ENCODE results near the gene SOX18. TPM values are rescaled to one million over a fixed set of nuclear protein-coding genes. Genes with fewer than 3 reads are reported as not detected.

Gene SOX18
- total and polyA plus RNA-seq, 2 of the 13 experiments (the other 11 are each of a cell fraction or from before 2014, with no cell fraction given): 1.6 to 1.9 TPM

DNA sequence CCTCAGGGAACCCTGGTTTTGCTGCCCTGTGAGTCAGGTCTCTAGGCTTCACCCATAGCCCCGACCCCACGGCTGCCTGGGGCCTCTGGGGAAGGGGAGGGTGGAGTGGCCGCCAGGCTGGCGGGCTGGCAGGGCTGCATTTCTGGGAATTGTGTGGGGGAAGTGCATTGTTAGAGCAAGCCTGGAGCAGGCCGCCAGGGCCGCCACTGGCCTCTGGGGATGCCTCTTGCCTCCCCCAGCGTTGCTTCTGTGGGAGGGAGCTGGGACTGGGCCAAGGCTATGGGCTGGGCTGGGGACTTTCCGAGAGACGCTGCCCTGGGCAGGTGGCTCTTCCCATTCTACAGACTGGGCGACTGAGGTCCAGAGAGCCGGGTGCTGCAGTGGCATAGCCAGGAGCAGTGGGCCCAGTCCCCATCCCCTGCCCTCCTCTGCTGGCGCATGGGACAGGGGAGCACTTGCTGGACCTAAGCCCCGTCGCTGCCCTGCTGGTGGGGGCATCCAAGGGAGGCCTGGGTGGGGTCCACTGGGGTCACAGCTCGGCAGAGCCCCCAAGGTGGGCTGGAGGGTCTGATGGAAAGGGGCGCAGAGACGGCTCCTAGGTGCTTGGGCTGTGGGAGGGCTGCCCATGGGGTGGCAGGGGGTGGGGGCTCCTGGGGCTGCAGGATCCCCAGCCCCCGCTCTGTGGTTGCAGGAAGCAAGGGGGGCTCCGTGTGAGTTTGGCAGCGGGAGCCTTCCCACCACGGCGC lies 6.6 kb upstream of the SOX18 start (continued):
- TF ChIP-seq, protein P1, sequence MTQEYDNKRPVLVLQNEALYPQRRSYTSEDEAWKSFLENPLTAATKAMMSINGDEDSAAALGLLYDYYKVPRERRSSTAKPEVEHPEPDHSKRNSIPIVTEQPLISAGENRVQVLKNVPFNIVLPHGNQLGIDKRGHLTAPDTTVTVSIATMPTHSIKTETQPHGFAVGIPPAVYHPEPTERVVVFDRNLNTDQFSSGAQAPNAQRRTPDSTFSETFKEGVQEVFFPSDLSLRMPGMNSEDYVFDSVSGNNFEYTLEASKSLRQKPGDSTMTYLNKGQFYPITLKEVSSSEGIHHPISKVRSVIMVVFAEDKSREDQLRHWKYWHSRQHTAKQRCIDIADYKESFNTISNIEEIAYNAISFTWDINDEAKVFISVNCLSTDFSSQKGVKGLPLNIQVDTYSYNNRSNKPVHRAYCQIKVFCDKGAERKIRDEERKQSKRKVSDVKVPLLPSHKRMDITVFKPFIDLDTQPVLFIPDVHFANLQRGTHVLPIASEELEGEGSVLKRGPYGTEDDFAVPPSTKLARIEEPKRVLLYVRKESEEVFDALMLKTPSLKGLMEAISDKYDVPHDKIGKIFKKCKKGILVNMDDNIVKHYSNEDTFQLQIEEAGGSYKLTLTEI (CRISPR knock-in tag; conservative IDR thresholded peaks at IDR 0.05): no peak
- TF ChIP-seq KDM1A (CRISPR knock-in tag; IDR thresholded peaks at IDR 0.05) (peak; percentile 100), NR2F1 (CRISPR knock-in tag; IDR thresholded peaks at IDR 0.05) (0 out of 4 replicates have a peak, but pooled peaks of 1 of the 2 experiments have one; percentile 21), ZFP36 (IDR thresholded peaks at IDR 0.05; ENCODE audit: borderline replicate concordance, low read depth, low read length, partially characterized antibody) (no peak), JUNB (CRISPR knock-in tag; IDR thresholded peaks at IDR 0.05; ENCODE audit: borderline replicate concordance) (no peak), BORCS8-MEF2B (CRISPR knock-in tag; IDR thresholded peaks at IDR 0.05) (no peak; the same call in 1 of the 2 replicates), ZMYM2 (CRISPR knock-in tag; IDR thresholded peaks at IDR 0.05) (peak; percentile 85), MYNN (CRISPR knock-in tag; IDR thresholded peaks at IDR 0.05; ENCODE audit: low read depth) (no peak), RXRA (CRISPR knock-in tag; IDR thresholded peaks at IDR 0.05) (peak; percentile 78; the same call in 1 of the 2 replicates), ZFP41 (CRISPR knock-in tag; IDR thresholded peaks at IDR 0.05; ENCODE audit: borderline replicate concordance) (peak; percentile 94), RXRB (CRISPR knock-in tag; IDR thresholded peaks at IDR 0.05; ENCODE audit: borderline replicate concordance) (peak; percentile 61), CEBPB (IDR thresholded peaks at IDR 0.05; ENCODE audit: borderline replicate concordance, low read depth, low read length) (no peak), ZKSCAN8 (CRISPR knock-in tag; IDR thresholded peaks at IDR 0.05; ENCODE audit: borderline replicate concordance) (peak; percentile 73), ISL2 (CRISPR knock-in tag; IDR thresholded peaks at IDR 0.05) (no peak; the same call in 1 of the 2 replicates), RFX5 (IDR thresholded peaks at IDR 0.05; ENCODE audit: low read depth, low read length) (no peak), ZNF790 (CRISPR knock-in tag; IDR thresholded peaks at IDR 0.05; ENCODE audit: borderline replicate concordance) (0 out of 2 replicates have a peak, but pooled peaks have one; percentile 21), MZF1 (CRISPR knock-in tag; IDR thresholded peaks at IDR 0.05; ENCODE audit: borderline replicate concordance) (0 out of 2 replicates have a peak, but pooled peaks have one; percentile 23), ZMAT3 (CRISPR knock-in tag; conservative IDR thresholded peaks at IDR 0.05) (no peak)
- TF ChIP-seq, protein P2, sequence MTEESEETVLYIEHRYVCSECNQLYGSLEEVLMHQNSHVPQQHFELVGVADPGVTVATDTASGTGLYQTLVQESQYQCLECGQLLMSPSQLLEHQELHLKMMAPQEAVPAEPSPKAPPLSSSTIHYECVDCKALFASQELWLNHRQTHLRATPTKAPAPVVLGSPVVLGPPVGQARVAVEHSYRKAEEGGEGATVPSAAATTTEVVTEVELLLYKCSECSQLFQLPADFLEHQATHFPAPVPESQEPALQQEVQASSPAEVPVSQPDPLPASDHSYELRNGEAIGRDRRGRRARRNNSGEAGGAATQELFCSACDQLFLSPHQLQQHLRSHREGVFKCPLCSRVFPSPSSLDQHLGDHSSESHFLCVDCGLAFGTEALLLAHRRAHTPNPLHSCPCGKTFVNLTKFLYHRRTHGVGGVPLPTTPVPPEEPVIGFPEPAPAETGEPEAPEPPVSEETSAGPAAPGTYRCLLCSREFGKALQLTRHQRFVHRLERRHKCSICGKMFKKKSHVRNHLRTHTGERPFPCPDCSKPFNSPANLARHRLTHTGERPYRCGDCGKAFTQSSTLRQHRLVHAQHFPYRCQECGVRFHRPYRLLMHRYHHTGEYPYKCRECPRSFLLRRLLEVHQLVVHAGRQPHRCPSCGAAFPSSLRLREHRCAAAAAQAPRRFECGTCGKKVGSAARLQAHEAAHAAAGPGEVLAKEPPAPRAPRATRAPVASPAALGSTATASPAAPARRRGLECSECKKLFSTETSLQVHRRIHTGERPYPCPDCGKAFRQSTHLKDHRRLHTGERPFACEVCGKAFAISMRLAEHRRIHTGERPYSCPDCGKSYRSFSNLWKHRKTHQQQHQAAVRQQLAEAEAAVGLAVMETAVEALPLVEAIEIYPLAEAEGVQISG (CRISPR knock-in tag; IDR thresholded peaks at IDR 0.05): peak; percentile 52
- TF ChIP-seq, protein P3, sequence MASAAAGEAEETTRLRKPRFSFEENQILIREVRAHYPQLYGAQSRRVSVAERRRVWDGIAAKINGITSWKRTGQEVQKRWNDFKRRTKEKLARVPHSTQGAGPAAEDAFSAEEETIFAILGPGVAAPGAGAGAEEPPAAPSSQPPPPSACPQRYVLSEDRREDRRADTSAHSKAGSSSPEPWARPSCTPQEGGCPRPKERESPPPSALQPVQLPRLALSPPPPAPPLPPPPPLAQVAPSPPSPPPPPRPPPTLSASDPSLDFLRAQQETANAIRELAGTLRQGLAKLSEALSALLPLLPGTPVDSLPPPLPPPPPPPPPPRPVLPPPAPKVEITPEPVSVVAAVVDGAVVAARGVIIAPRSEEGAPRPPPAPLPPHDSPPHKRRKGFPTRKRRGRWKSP (CRISPR knock-in tag; IDR thresholded peaks at IDR 0.05): no peak
- TF ChIP-seq, protein P4, sequence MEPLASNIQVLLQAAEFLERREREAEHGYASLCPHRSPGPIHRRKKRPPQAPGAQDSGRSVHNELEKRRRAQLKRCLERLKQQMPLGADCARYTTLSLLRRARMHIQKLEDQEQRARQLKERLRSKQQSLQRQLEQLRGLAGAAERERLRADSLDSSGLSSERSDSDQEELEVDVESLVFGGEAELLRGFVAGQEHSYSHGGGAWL (CRISPR knock-in tag; IDR thresholded peaks at IDR 0.05): peak; percentile 84

All from HepG2 (cell line).